Brain microvascular endothelial cell (primary cell): ENCODE data around the gene DOC2B.
"Not testable (repeated sequence)": the region's sequence is repeated elsewhere in the genome, so short reads cannot be mapped to it uniquely, and the experiment has no call there.

Experiments used
- DNase-seq: peaks from one replicate; pipeline ENCODE4 v3.0.0-alpha.2; 2020
- H3K27ac ChIP-seq: fragments of 250-450 bp; sonication (Bioruptor Pico); 2 replicates; pipeline ENCODE4 v1.5.1; 2020; ENCODE audit warnings: mild to moderate bottlenecking, moderate library complexity
- H3K27me3 ChIP-seq: fragments of 250-450 bp; sonication (Bioruptor Pico); replicated peaks from 2 replicates; pipeline ENCODE4 v1.5.1; 2020; ENCODE audit warnings: mild to moderate bottlenecking
- H3K36me3 ChIP-seq: fragments of 250-450 bp; sonication (Bioruptor Pico); replicated peaks from 2 replicates; pipeline ENCODE4 v1.5.1; 2020; ENCODE audit warnings: mild to moderate bottlenecking
- H3K4me3 ChIP-seq: 2 replicates; pipeline ENCODE4 v1.5.1; 2011; ENCODE audit warnings: low read depth, mild to moderate bottlenecking, control low read depth, low read length, moderate library complexity
- CTCF ChIP-seq: IDR thresholded peaks from 2 replicates; pipeline ENCODE4 v1.5.1; 2011; ENCODE audit warnings: low read depth, mild to moderate bottlenecking, moderate library complexity, low read length, control low read depth, inconsistent platforms; ENCODE audit errors: missing control alignments
- in situ Hi-C: cut with HindIII; loops from 2 replicates; pipeline ENCODE4 v1.10.0; 2017; ENCODE audit warnings: low sequenced_read_pairs, low pct_ligation_motif_present

Gene DOC2B

GRCh38 chr17:171871-172270 is 9.6 kb downstream of the DOC2B start:
- H3K27ac ChIP-seq = no peak overlapping the region
- no peaks in the 10 kb centered on the region for H3K36me3 ChIP-seq
- DNase-seq = no peak
- peaks cover 6% of the 10 kb centered on the region for H3K27me3 ChIP-seq
- TF ChIP-seq CTCF = no peak
- H3K4me3 ChIP-seq = no peak overlapping the region
- in situ Hi-C loops = no loop called here

- DNase-seq = no peak
- in situ Hi-C loops = no loop called here
- peaks cover 4% of the 10 kb centered on the region for H3K27me3 ChIP-seq
- no peak overlapping the region for H3K4me3 ChIP-seq
- no peak for TF ChIP-seq CTCF
- no peak overlapping the region for H3K27ac ChIP-seq
- no peaks in the 10 kb centered on the region for H3K36me3 ChIP-seq
Measured at GRCh38 chr17:170130-170670, 11.2 kb downstream of the DOC2B start.

- H3K27ac ChIP-seq, H3K27me3 ChIP-seq, H3K36me3 ChIP-seq, in situ Hi-C loops, DNase-seq, H3K4me3 ChIP-seq: not testable (repeated sequence)
Measured at GRCh38 chr17:168614-169013, 12.8 kb downstream of the DOC2B start.

GRCh38 chr17:165939-166338 is 15.5 kb downstream of the DOC2B start:
- Histone ChIP-seq H3K27ac (no peak overlapping the region), H3K27me3 (no peaks in the 10 kb centered on the region), H3K4me3 (no peak overlapping the region), H3K36me3 (no peaks in the 10 kb centered on the region)
- TF ChIP-seq CTCF = no peak
- in situ Hi-C loops = no loop called here
- no peak for DNase-seq

- Histone ChIP-seq H3K27ac (no peak overlapping the region), H3K4me3 (no peak overlapping the region), H3K27me3 (no peaks in the 10 kb centered on the region), H3K36me3 (no peaks in the 10 kb centered on the region)
- in situ Hi-C loops = no loop called here
- peak; percentile 51 for DNase-seq
- TF ChIP-seq CTCF = peak; percentile 67
Measured at GRCh38 chr17:164303-165235, 16.9 kb downstream of the DOC2B start.

GRCh38 chr17:163514-164098 is 17.8 kb downstream of the DOC2B start:
- Histone ChIP-seq H3K36me3 (no peaks in the 10 kb centered on the region), H3K27ac (no peak overlapping the region), H3K4me3 (no peak overlapping the region), H3K27me3 (no peaks in the 10 kb centered on the region)
- peak; percentile 36 for TF ChIP-seq CTCF
- in situ Hi-C loops = no loop called here
- no peak for DNase-seq
